ENCODE data around the gene PPP1R14D.

GRCh38 chr15:40826423-40827075, 2.0 kb downstream of the PPP1R14D start:
- TF ChIP-seq POLR2AphosphoS5 (IDR thresholded peaks at IDR 0.05; ENCODE audit: low read depth, low read length) (no peak), JUND (IDR thresholded peaks at IDR 0.05; ENCODE audit: low read length) (no peak), ZNF274 (IDR thresholded peaks at IDR 0.05; ENCODE audit: borderline replicate concordance, extremely low read depth, low read length) (no peak), CTCF (IDR thresholded peaks at IDR 0.05; ENCODE audit: control extremely low read depth in 1 of 3, insufficient read depth in 1 of 3, low read depth in 1 of 3, low read length in 3 of 3) (no peak), EGR1 (IDR thresholded peaks at IDR 0.05; ENCODE audit: borderline replicate concordance, low read depth, low read length) (no peak), CHD1 (IDR thresholded peaks at IDR 0.05; ENCODE audit: low read depth, low read length) (no peak), TAF1 (IDR thresholded peaks at IDR 0.05; ENCODE audit: low read depth, low read length) (no peak), CEBPB (IDR thresholded peaks at IDR 0.05; ENCODE audit: low read depth, low read length) (no peak), TCF12 (IDR thresholded peaks at IDR 0.05; ENCODE audit: low read depth, low read length) (no peak), SIN3A (conservative IDR thresholded peaks at IDR 0.05 in 1 of 2, IDR thresholded peaks at IDR 0.05 in 1 of 2; ENCODE audit: low read depth in 1 of 2, low read length in 2 of 2) (no peak), BCL11A (IDR thresholded peaks at IDR 0.05; ENCODE audit: low read depth in 2 of 2, low read length in 2 of 2) (no peak)
